ENCODE measurements around the gene CRHR1.

Gene CRHR1

DNA sequence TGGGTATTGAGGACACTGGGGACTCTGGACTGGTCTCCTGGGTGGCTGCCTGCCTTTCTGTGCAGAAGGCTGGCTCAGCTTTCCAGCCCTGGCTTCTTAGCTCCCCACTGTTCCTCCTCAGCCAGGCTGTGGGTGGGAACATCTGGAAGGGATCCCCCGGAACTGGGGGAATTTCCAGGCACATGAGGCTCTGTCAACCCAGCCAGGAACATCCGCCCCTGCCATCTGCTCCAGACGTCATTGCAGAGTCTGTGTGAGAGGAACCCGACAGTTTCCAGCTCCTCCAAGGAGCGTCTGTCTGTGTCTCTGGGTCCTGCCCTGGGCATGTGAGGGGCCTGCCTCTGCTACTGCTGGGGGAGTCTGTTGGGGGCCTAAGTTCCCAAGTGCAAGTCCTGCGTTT is 36.2 kb upstream of the CRHR1 start:
- H3K9me3 ChIP-seq (ENCODE audit: control insufficient read depth, low read length): no peaks in the 10 kb centered on the region
- H3K4me3 ChIP-seq (ENCODE audit: insufficient read depth, low read depth, low read length, poor library complexity, severe bottlenecking): no peak overlapping the region
- no peak overlapping the region for H3K27ac ChIP-seq (ENCODE audit: insufficient read depth, low read length, poor library complexity, severe bottlenecking)
- no peaks in the 10 kb centered on the region for H3K4me1 ChIP-seq (ENCODE audit: control insufficient read depth, insufficient read depth, low read length, poor library complexity, severe bottlenecking)
- DNase-seq: no peak
- H3K36me3 ChIP-seq (ENCODE audit: control insufficient read depth, insufficient read depth, low read length): no peaks in the 10 kb centered on the region
- no peaks in the 10 kb centered on the region for H3K27me3 ChIP-seq (replicated peaks; ENCODE audit: control insufficient read depth, insufficient read depth, low read length, poor library complexity, severe bottlenecking)

DNA sequence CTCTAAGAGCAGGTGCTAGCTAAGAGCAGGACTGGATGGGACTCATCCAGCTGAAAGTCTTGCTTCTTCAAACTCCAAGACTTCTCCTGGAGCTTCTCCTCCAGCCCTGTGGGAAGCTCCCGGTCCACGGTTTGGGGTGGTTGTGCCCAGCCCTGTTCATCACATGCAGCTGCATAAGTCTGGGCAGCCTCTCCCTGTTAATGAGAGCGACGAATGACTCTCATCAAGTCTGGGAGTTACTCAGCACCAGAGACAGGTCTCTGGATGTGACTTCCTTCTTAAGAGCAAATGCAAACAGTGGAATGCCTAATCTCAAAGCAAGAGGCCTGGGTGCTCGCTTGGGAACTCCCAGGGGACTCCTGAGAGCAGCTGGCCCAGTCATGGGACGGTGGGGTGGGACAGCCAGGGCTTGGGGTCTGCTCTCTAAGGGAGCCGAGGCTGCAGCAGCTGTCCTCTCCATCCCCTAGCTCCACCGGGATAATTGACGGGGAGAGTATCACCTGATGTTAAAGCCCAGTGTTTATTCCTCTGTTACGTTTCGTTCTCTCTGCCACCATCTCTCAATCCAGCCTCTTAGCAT is 35.3 kb upstream of the CRHR1 start:
- DNase-seq: no peak

DNA sequence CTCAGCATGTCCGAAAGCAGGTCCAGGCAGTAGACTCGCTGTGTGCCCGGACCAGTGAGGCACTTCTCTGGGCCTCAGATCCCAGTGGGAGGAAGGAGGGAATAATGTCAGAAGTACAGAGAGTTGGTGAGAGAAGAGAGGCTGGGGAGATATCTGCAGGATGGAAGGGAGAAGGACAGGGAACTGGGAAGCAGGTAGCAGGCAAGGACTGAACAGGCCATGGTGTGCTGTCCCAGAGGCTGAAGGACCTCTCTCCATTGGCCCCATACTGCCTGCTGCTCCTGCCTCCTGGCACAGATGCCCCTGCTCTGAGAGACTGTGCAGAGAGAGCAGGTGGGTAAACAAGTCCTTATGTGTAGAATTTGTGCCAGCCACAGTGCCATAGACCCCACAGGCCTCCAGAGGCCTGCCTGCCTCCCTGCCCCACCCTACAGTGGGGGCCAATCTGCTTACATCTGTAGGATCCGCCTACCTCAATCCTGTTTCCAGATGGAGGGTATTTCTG is 34.2 kb upstream of the CRHR1 start:
- DNase-seq: no peak
- peaks cover 3% of the 10 kb centered on the region for H3K27me3 ChIP-seq (replicated peaks; ENCODE audit: control insufficient read depth, insufficient read depth, low read length, poor library complexity, severe bottlenecking)
- no peak overlapping the region for H3K27ac ChIP-seq (ENCODE audit: insufficient read depth, low read length, poor library complexity, severe bottlenecking)
- H3K36me3 ChIP-seq (ENCODE audit: control insufficient read depth, insufficient read depth, low read length): no peaks in the 10 kb centered on the region
- no peaks in the 10 kb centered on the region for H3K4me1 ChIP-seq (ENCODE audit: control insufficient read depth, insufficient read depth, low read length, poor library complexity, severe bottlenecking)
- H3K4me3 ChIP-seq (ENCODE audit: insufficient read depth, low read depth, low read length, poor library complexity, severe bottlenecking): no peak overlapping the region
- no peaks in the 10 kb centered on the region for H3K9me3 ChIP-seq (ENCODE audit: control insufficient read depth, low read length)

More for the DNA sequence above, 35.3 kb upstream of the CRHR1 start:
- no peaks in the 10 kb centered on the region for H3K9me3 ChIP-seq (ENCODE audit: control insufficient read depth, low read length)
- no peak overlapping the region for H3K4me3 ChIP-seq (ENCODE audit: insufficient read depth, low read depth, low read length, poor library complexity, severe bottlenecking)
- H3K4me1 ChIP-seq (ENCODE audit: control insufficient read depth, insufficient read depth, low read length, poor library complexity, severe bottlenecking): no peaks in the 10 kb centered on the region
- H3K27me3 ChIP-seq (replicated peaks; ENCODE audit: control insufficient read depth, insufficient read depth, low read length, poor library complexity, severe bottlenecking): peaks cover 3% of the 10 kb centered on the region
- no peaks in the 10 kb centered on the region for H3K36me3 ChIP-seq (ENCODE audit: control insufficient read depth, insufficient read depth, low read length)
- no peak overlapping the region for H3K27ac ChIP-seq (ENCODE audit: insufficient read depth, low read length, poor library complexity, severe bottlenecking)

DNA sequence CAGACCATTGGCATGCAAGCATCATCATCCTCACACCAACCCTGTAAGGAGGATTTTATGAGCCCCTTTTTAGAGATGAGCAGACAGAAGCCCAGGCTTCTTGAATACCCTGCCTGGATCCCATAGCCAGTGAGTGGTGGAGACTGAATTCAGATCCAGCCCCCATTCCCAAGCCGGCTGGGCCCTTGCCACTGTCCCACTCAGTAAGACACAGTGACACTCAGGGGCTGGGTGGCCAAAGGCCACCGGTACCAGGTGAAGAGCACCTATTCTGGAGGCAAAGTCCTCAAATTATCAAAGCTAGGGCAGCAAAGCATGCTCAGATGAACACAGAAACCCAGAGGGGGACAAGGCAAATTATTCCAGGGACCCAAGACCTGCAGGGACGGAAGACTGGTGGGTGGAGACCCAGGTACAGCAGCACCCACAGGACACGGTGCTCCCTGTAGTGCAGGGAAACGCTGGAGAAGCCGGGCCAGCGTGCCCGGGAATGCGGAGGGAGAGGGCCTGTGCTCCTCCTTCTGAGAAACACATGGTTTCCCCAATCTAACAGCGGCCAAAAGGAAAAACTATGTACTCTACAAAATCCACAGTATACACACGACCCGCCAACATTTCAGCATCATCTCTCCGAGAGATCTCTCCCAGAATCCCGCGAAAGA is 33.2 kb upstream of the CRHR1 start:
- Histone ChIP-seq H3K4me3 (ENCODE audit: insufficient read depth, low read depth, low read length, poor library complexity, severe bottlenecking) (no peak overlapping the region), H3K27ac (ENCODE audit: insufficient read depth, low read length, poor library complexity, severe bottlenecking) (no peak overlapping the region), H3K36me3 (ENCODE audit: control insufficient read depth, insufficient read depth, low read length) (no peaks in the 10 kb centered on the region), H3K9me3 (ENCODE audit: control insufficient read depth, low read length) (no peaks in the 10 kb centered on the region), H3K27me3 (replicated peaks; ENCODE audit: control insufficient read depth, insufficient read depth, low read length, poor library complexity, severe bottlenecking) (peaks cover 3% of the 10 kb centered on the region), H3K4me1 (ENCODE audit: control insufficient read depth, insufficient read depth, low read length, poor library complexity, severe bottlenecking) (no peaks in the 10 kb centered on the region)
- no peak for DNase-seq

DNA sequence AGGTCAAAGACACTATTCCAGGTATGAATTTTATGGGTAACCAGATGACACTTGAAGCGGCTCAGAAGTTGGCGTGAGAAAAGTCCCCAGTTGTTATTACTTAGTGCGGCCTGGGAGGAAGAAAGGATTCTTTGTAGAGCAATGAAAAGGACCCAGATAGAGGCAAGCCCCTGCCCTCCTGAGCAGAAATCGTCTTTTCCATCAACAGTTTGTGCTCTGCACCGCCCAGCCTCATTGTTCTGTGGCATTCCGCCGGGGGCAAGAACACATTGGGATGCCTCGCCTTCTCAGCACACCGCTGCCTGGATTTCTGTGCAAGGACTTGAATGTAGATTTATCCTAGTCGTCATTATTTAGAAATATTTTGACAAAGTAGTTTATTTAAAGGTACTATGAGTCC is 32.7 kb upstream of the CRHR1 start:
- H3K36me3 ChIP-seq (ENCODE audit: control insufficient read depth, insufficient read depth, low read length): no peaks in the 10 kb centered on the region
- H3K4me1 ChIP-seq (ENCODE audit: control insufficient read depth, insufficient read depth, low read length, poor library complexity, severe bottlenecking): no peaks in the 10 kb centered on the region
- peaks cover 3% of the 10 kb centered on the region for H3K27me3 ChIP-seq (replicated peaks; ENCODE audit: control insufficient read depth, insufficient read depth, low read length, poor library complexity, severe bottlenecking)
- no peak overlapping the region for H3K27ac ChIP-seq (ENCODE audit: insufficient read depth, low read length, poor library complexity, severe bottlenecking)
- no peaks in the 10 kb centered on the region for H3K9me3 ChIP-seq (ENCODE audit: control insufficient read depth, low read length)
- DNase-seq: no peak
- H3K4me3 ChIP-seq (ENCODE audit: insufficient read depth, low read depth, low read length, poor library complexity, severe bottlenecking): no peak overlapping the region

DNA sequence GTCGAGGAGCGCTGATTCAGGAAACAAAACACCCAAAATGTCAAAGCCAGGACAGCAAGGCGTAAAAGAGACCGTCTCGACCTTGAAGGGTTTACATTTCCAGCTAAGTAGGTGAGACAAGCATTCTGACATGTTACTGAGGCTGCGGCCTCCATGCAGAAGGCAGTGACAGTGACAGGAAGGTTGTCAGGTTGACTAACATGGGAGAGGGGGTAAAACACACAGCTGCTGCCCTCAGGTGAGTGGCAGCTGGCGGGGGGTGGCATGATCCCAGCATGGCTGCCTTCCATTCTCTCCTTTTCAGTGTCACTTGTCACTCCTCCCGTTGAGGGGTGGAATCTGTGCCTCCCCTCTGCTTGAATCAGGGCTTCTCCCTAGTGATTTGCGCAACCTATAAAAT is 31.9 kb upstream of the CRHR1 start:
- no peak for DNase-seq
- H3K27ac ChIP-seq (ENCODE audit: insufficient read depth, low read length, poor library complexity, severe bottlenecking): no peak overlapping the region
- no peaks in the 10 kb centered on the region for H3K36me3 ChIP-seq (ENCODE audit: control insufficient read depth, insufficient read depth, low read length)
- H3K9me3 ChIP-seq (ENCODE audit: control insufficient read depth, low read length): no peaks in the 10 kb centered on the region
- no peak overlapping the region for H3K4me3 ChIP-seq (ENCODE audit: insufficient read depth, low read depth, low read length, poor library complexity, severe bottlenecking)
- H3K27me3 ChIP-seq (replicated peaks; ENCODE audit: control insufficient read depth, insufficient read depth, low read length, poor library complexity, severe bottlenecking): peaks cover 3% of the 10 kb centered on the region
- H3K4me1 ChIP-seq (ENCODE audit: control insufficient read depth, insufficient read depth, low read length, poor library complexity, severe bottlenecking): no peaks in the 10 kb centered on the region

DNA sequence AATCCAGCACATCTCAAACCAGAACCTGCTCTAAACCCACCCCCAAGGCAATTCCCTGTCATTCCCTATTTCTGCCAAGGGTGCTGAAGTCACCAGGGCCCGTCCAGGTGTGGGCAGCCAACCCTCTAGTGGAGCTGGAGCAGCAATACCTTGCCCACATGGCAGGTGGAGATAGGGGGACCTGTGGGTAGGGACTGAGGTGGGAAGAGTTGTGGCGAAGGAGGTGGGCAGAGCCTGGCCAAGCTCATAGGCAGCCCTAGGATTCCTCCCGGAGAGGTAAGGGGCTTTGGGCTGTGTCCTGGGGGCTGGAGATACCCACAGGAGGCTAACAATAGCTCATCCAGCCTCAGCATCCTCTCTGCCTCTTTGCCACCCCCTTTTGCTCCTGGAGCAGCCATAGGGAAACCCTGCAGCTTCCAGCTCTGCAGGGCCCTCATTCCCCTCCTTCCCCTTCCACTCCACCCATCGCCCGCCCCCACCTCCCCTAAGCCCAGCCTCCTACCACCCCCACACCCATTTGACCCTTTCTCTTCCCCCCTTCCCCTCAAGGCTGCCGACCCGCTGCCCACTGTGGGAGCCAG is 30.4 kb upstream of the CRHR1 start:
- H3K27me3 ChIP-seq (replicated peaks; ENCODE audit: control insufficient read depth, insufficient read depth, low read length, poor library complexity, severe bottlenecking): peaks cover 3% of the 10 kb centered on the region
- H3K36me3 ChIP-seq (ENCODE audit: control insufficient read depth, insufficient read depth, low read length): no peaks in the 10 kb centered on the region
- no peaks in the 10 kb centered on the region for H3K4me1 ChIP-seq (ENCODE audit: control insufficient read depth, insufficient read depth, low read length, poor library complexity, severe bottlenecking)
- H3K9me3 ChIP-seq (ENCODE audit: control insufficient read depth, low read length): no peaks in the 10 kb centered on the region
- DNase-seq: no peak
- no peak overlapping the region for H3K4me3 ChIP-seq (ENCODE audit: insufficient read depth, low read depth, low read length, poor library complexity, severe bottlenecking)
- no peak overlapping the region for H3K27ac ChIP-seq (ENCODE audit: insufficient read depth, low read length, poor library complexity, severe bottlenecking)

DNA sequence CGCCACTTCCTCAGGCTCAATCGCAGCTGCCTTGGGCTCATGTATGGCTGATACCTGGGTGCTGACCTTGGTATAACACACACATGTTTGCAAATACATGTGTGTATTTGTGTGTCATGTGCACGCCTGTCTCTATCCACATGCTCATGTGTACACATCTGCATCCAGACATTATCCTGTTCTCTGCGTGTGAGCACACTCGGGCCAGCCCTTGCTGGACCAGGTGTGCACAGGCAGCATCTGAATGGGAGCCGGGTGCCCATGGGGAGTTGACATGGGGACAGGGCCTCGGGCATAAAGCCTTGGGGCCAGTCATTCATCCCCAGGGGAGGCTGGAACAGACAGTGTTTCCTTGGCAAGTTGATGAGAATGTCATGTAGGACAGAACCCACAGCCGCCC is 29.1 kb upstream of the CRHR1 start:
- Histone ChIP-seq H3K27me3 (replicated peaks; ENCODE audit: control insufficient read depth, insufficient read depth, low read length, poor library complexity, severe bottlenecking) (peaks cover 3% of the 10 kb centered on the region), H3K36me3 (ENCODE audit: control insufficient read depth, insufficient read depth, low read length) (no peaks in the 10 kb centered on the region)

DNA sequence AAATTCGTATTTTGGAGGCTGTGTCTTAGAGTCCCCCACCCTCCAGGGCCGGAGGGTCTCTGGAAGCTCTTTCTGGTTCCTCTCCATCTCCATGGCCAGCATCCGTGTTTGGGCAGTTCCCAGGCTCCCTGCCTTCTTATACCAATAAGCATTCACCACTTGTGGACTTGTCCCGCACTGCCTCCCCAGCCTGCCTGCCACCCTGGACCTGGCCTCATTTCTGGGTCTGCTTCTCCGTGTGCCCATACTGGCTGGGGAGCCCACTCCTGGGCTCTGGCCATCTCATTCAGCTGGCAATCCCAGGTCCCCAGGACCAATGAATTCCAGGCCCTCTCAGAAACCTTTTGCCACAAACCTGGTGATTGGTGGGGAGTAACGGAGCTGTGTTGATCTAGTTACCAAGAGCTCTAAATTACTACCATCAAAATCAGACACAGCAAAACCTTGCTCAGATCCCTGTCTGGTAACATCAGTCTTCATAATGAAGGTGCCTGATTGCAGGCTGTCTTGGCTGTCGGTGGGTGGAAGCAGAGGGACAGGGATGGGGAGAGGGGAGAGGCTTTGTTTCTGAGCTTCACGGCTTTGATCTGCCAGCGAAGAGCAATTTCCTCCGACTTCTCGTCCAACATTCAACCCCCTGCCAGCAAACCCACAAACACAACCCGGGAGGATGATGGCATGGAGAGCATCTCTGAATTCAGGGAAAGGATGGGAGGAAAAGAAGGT is 27.7 kb upstream of the CRHR1 start:
- no peaks in the 10 kb centered on the region for H3K36me3 ChIP-seq (ENCODE audit: control insufficient read depth, insufficient read depth, low read length)
- no peak overlapping the region for H3K27ac ChIP-seq (ENCODE audit: insufficient read depth, low read length, poor library complexity, severe bottlenecking)
- no peaks in the 10 kb centered on the region for H3K9me3 ChIP-seq (ENCODE audit: control insufficient read depth, low read length)
- DNase-seq: no peak
- no peak overlapping the region for H3K4me3 ChIP-seq (ENCODE audit: insufficient read depth, low read depth, low read length, poor library complexity, severe bottlenecking)
- H3K4me1 ChIP-seq (ENCODE audit: control insufficient read depth, insufficient read depth, low read length, poor library complexity, severe bottlenecking): no peaks in the 10 kb centered on the region
- H3K27me3 ChIP-seq (replicated peaks; ENCODE audit: control insufficient read depth, insufficient read depth, low read length, poor library complexity, severe bottlenecking): peaks cover 3% of the 10 kb centered on the region

More for the DNA sequence above, 29.1 kb upstream of the CRHR1 start:
- no peaks in the 10 kb centered on the region for H3K9me3 ChIP-seq (ENCODE audit: control insufficient read depth, low read length)
- no peak for DNase-seq
- H3K4me1 ChIP-seq (ENCODE audit: control insufficient read depth, insufficient read depth, low read length, poor library complexity, severe bottlenecking): no peaks in the 10 kb centered on the region
- H3K27ac ChIP-seq (ENCODE audit: insufficient read depth, low read length, poor library complexity, severe bottlenecking): no peak overlapping the region
- no peak overlapping the region for H3K4me3 ChIP-seq (ENCODE audit: insufficient read depth, low read depth, low read length, poor library complexity, severe bottlenecking)
